Endometrial microvascular endothelial cells (primary cell): ENCODE measurements around the gene MS4A1. TPM values are rescaled to one million over a fixed set of nuclear protein-coding genes. Genes with fewer than 3 reads are reported as not detected.
"Not testable (repeated sequence)": the region's sequence is repeated elsewhere in the genome, so short reads cannot be mapped to it uniquely, and the experiment has no call there.

Experiments
- in situ Hi-C: cut with HindIII; loops from 2 replicates; pipeline ENCODE4 v1.10.0; 2017; ENCODE audit warnings: low sequenced_read_pairs, low pct_unique_long_range_greater_than_20kb; ENCODE audit errors: inconsistent ontology term
- total RNA-seq: library from RNA; depleted of rRNA; stranded (reverse); fragments of >200 nt; gene quantifications from one replicate; pipeline ENCODE4 v1.2.3, GENCODE V29; 2015; ENCODE audit errors: inconsistent ontology term

The MS4A1 gene
- not detected for total RNA-seq

GRCh38 chr11:60455531-60456042 lies at the start of gene MS4A1:
Gene MS4A1, plus strand, starts transcription at chr11:60455847. Its CDS starts 6,528 bp downstream, at chr11:60462375.
- in situ Hi-C loops: no loop called here

- in situ Hi-C loops: no loop called here
Measured at GRCh38 chr11:60420015-60420414, 35.6 kb upstream of the MS4A1 start.

- in situ Hi-C loops: no loop called here
Measured at GRCh38 chr11:60422609-60423008, 33.0 kb upstream of the MS4A1 start.

- in situ Hi-C loops: no loop called here
Measured at GRCh38 chr11:60428517-60428916, 27.1 kb upstream of the MS4A1 start.

GRCh38 chr11:60429272-60429671 lies 26.4 kb upstream of the MS4A1 start, which contains the start of gene MS4A5:
Gene MS4A5, plus strand, starts transcription at chr11:60429572. Its CDS starts 103 bp downstream, at chr11:60429675.
- in situ Hi-C loops: no loop called here

- in situ Hi-C loops: no loop called here
Measured at GRCh38 chr11:60431251-60431650, 24.4 kb upstream of the MS4A1 start.

- in situ Hi-C loops: no loop called here
Measured at GRCh38 chr11:60433401-60433800, 22.2 kb upstream of the MS4A1 start.

- in situ Hi-C loops: no loop called here
Measured at GRCh38 chr11:60447070-60447469, 8.6 kb upstream of the MS4A1 start.

- in situ Hi-C loops: no loop called here
Measured at GRCh38 chr11:60447846-60448245, 7.8 kb upstream of the MS4A1 start.

GRCh38 chr11:60451185-60451584 lies 4.5 kb upstream of the MS4A1 start:
- in situ Hi-C loops: not testable (repeated sequence)

- in situ Hi-C loops: no loop called here
Measured at GRCh38 chr11:60454212-60454611, 1.4 kb upstream of the MS4A1 start.

- in situ Hi-C loops: no loop called here
Measured at GRCh38 chr11:60457576-60457975, 1.9 kb downstream of the MS4A1 start.

- in situ Hi-C loops: no loop called here
Measured at GRCh38 chr11:60459345-60459744, 3.7 kb downstream of the MS4A1 start.

- in situ Hi-C loops: no loop called here
Measured at GRCh38 chr11:60468829-60469228, 13.2 kb downstream of the MS4A1 start.

- in situ Hi-C loops: no loop called here
Measured at GRCh38 chr11:60469723-60470122, 14.1 kb downstream of the MS4A1 start.

- in situ Hi-C loops: no loop called here
Measured at GRCh38 chr11:60477035-60477445, 21.4 kb downstream of the MS4A1 start.

GRCh38 chr11:60482361-60482760 lies 26.7 kb downstream of the MS4A1 start:
- in situ Hi-C loops: no loop called here

GRCh38 chr11:60485987-60486386 lies 30.3 kb downstream of the MS4A1 start:
- in situ Hi-C loops: no loop called here

GRCh38 chr11:60492488-60493009 lies 36.9 kb downstream of the MS4A1 start, which contains the start of gene MS4A12:
Gene MS4A12, plus strand, starts transcription at chr11:60492778. Its CDS starts 4,541 bp downstream, at chr11:60497319.
- in situ Hi-C loops: no loop called here

GRCh38 chr11:60493454-60493853 lies 37.8 kb downstream of the MS4A1 start:
- in situ Hi-C loops: no loop called here

GRCh38 chr11:60498399-60498798 lies 42.8 kb downstream of the MS4A1 start:
- in situ Hi-C loops: no loop called here
